ENCODE measurements around the gene POU2F2.

GRCh38 chr19:42113641-42114348, 18.5 kb downstream of the POU2F2 start:
- TF ChIP-seq, protein P1, sequence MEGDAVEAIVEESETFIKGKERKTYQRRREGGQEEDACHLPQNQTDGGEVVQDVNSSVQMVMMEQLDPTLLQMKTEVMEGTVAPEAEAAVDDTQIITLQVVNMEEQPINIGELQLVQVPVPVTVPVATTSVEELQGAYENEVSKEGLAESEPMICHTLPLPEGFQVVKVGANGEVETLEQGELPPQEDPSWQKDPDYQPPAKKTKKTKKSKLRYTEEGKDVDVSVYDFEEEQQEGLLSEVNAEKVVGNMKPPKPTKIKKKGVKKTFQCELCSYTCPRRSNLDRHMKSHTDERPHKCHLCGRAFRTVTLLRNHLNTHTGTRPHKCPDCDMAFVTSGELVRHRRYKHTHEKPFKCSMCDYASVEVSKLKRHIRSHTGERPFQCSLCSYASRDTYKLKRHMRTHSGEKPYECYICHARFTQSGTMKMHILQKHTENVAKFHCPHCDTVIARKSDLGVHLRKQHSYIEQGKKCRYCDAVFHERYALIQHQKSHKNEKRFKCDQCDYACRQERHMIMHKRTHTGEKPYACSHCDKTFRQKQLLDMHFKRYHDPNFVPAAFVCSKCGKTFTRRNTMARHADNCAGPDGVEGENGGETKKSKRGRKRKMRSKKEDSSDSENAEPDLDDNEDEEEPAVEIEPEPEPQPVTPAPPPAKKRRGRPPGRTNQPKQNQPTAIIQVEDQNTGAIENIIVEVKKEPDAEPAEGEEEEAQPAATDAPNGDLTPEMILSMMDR (IDR thresholded peaks at IDR 0.05) = no peak
- no peak for TF ChIP-seq POLR2A (IDR thresholded peaks at IDR 0.05)
